ENCODE data around the gene MSRB3.

MSRB3 gene

DNA sequence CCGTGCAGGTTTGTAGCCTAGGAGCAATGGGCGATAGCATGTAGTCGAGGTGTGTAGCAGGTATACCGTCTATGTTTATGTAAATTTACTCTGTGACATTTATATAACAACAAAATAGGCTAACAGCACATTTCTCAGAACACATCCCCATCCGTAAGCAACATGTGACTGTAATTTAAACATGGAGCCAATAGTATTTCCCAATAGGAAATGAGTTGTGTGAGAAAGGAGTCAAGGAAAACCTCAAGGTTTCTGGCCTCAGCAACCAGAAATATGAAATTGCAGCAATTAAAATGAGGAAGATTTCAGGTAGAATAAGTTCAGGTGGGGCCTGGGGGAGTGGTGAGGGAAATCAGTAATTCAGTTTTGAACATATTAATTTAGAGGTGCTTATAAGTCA lies 136.0 kb downstream of the MSRB3 start:
- H3K27ac ChIP-seq (ENCODE audit: low read depth in 2 of 2, low read length in 2 of 2): no peak overlapping the region
- H3K27me3 ChIP-seq (ENCODE audit: control insufficient read depth in 2 of 2, insufficient read depth in 2 of 2, low read length in 2 of 2): no peaks in the 10 kb centered on the region
- no peak overlapping the region for H3K9ac ChIP-seq (ENCODE audit: low read depth in 1 of 2, low read length in 2 of 2)
- H3K4me3 ChIP-seq (ENCODE audit: low read length in 2 of 2): no peak overlapping the region
- H3K9me3 ChIP-seq (ENCODE audit: control insufficient read depth in 2 of 2, low read length in 2 of 2): no peaks in the 10 kb centered on the region
- no peaks in the 10 kb centered on the region for H3K36me3 ChIP-seq (ENCODE audit: control insufficient read depth in 2 of 2, insufficient read depth in 2 of 2, low read length in 2 of 2)
- H3K4me1 ChIP-seq (ENCODE audit: control insufficient read depth in 2 of 2, insufficient read depth in 2 of 2, low read length in 2 of 2): no peaks in the 10 kb centered on the region

DNA sequence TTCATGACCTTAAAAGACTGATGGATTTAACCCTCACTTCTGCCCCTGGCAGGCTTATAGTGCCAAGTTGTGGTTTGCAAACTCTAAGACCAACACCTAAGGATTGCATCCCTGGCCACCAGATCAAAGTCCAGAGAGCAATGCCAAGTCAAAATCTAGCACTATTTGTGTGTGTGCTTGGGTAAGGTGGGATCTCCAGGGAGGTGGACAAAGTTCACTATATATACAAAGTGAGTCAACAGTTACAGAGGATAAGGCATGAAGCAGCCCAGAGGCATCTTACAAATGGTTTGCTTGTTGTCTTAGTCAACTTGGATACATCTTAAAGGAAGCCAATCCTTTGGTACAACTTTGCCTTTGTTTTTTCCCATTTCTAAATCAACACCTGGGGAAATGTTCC lies 137.3 kb downstream of the MSRB3 start:
- Histone ChIP-seq H3K4me1 (ENCODE audit: control insufficient read depth in 2 of 2, insufficient read depth in 2 of 2, low read length in 2 of 2) (no peaks in the 10 kb centered on the region), H3K27ac (ENCODE audit: low read depth in 2 of 2, low read length in 2 of 2) (no peak overlapping the region), H3K9me3 (ENCODE audit: control insufficient read depth in 2 of 2, low read length in 2 of 2) (no peaks in the 10 kb centered on the region), H3K27me3 (ENCODE audit: control insufficient read depth in 2 of 2, insufficient read depth in 2 of 2, low read length in 2 of 2) (no peaks in the 10 kb centered on the region), H3K36me3 (ENCODE audit: control insufficient read depth in 2 of 2, insufficient read depth in 2 of 2, low read length in 2 of 2) (no peaks in the 10 kb centered on the region), H3K9ac (ENCODE audit: low read depth in 1 of 2, low read length in 2 of 2) (no peak overlapping the region), H3K4me3 (ENCODE audit: low read length in 2 of 2) (no peak overlapping the region)

DNA sequence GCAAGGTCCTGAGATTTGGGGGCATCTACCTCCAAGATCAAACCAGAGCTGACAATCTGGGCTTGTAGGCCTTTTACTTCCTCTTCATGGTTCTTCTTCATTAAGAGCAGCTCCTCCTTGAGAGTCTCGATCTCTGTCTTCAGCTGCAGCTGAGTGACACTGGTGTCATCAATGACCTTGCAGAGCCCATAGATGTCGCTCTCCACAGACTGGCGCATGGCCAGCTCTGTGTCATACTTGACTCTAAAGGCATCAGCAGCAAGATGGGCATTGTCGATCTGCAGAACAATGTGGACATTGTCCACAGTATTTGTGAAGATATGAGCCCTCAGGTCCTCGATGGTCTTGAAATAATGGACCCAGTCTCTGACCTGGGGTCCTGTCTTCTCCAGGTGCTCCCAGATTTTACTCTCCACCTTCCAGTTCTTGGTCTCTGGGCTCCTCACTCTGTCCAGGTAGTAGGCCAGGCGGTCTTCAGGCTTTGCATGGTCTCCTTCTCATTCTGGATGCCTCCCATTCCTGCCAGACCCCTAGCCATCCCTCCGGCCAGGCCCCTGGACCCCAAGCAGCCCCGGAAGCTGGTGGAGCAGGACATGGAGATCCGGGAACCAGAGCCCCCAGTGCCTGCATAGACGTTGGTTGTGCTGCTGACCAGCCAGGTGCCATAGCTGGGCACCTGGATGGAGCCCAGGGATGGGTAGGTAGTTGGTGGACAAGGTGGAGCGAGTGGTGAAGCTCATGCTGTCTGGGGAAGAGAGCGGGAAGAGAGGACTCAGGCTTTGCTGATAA lies 141.0 kb downstream of the MSRB3 start:
- no peak overlapping the region for H3K27ac ChIP-seq (ENCODE audit: low read depth in 2 of 2, low read length in 2 of 2)
- no peak overlapping the region for H3K4me3 ChIP-seq (ENCODE audit: low read length in 2 of 2)
- H3K4me1 ChIP-seq (ENCODE audit: control insufficient read depth in 2 of 2, insufficient read depth in 2 of 2, low read length in 2 of 2): no peaks in the 10 kb centered on the region
- H3K9ac ChIP-seq (ENCODE audit: low read depth in 1 of 2, low read length in 2 of 2): no peak overlapping the region
- peaks cover 2 to 5% of the 10 kb centered on the region in 2 donors for H3K9me3 ChIP-seq (ENCODE audit: control insufficient read depth in 2 of 2, low read length in 2 of 2)
- H3K27me3 ChIP-seq (ENCODE audit: control insufficient read depth in 2 of 2, insufficient read depth in 2 of 2, low read length in 2 of 2): no peaks in the 10 kb centered on the region
- H3K36me3 ChIP-seq (ENCODE audit: control insufficient read depth in 2 of 2, insufficient read depth in 2 of 2, low read length in 2 of 2): no peaks in the 10 kb centered on the region

DNA sequence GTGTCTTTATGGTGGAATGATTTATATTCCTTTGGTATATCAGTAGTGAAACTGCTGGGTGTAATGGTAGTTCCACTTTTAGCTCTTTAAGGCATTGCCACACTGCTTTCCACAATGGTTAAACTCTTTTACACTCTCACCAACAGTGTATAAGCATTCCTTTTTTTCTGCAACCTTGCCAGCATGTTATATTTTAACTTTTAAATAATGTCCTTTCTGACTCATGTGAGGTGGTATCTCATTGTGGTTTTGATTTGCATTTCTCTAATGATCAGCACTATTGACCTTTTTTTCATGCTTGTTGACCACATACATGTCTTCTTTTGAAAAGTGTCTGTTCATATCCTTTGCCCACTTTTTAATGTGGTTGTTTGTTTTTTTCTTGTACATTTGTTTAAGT lies 142.5 kb downstream of the MSRB3 start:
- Histone ChIP-seq H3K4me1 (ENCODE audit: control insufficient read depth in 2 of 2, insufficient read depth in 2 of 2, low read length in 2 of 2) (no peaks in the 10 kb centered on the region), H3K27me3 (ENCODE audit: control insufficient read depth in 2 of 2, insufficient read depth in 2 of 2, low read length in 2 of 2) (no peaks in the 10 kb centered on the region), H3K27ac (ENCODE audit: low read depth in 2 of 2, low read length in 2 of 2) (no peak overlapping the region)

DNA sequence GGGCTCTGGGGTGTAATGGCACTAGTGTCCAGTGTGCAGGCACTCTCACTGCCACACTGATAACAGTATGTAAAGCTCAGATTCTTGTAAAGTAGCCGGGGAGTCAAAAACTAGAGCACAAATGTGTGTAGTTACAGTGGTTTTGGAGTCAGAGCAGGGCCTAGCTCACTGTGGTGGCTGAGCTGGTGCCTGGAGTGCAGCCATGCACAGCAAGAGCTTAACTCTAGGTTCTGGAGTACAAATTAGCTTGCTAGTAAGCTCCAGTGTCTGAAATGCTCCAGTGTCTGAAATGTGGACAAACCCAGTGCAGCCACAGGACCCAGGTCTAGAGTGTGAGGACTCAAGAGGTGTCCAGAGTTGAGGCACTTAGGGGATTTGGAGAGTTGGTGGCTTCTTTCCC lies 149.2 kb downstream of the MSRB3 start:
- Histone ChIP-seq H3K9me3 (ENCODE audit: control insufficient read depth in 2 of 2, low read length in 2 of 2) (no peaks in the 10 kb centered on the region), H3K27me3 (ENCODE audit: control insufficient read depth in 2 of 2, insufficient read depth in 2 of 2, low read length in 2 of 2) (no peaks in the 10 kb centered on the region), H3K27ac (ENCODE audit: low read depth in 2 of 2, low read length in 2 of 2) (no peak overlapping the region), H3K9ac (ENCODE audit: low read depth in 1 of 2, low read length in 2 of 2) (no peak overlapping the region), H3K4me3 (ENCODE audit: low read length in 2 of 2) (no peak overlapping the region), H3K4me1 (ENCODE audit: control insufficient read depth in 2 of 2, insufficient read depth in 2 of 2, low read length in 2 of 2) (no peaks in the 10 kb centered on the region), H3K36me3 (ENCODE audit: control insufficient read depth in 2 of 2, insufficient read depth in 2 of 2, low read length in 2 of 2) (no peaks in the 10 kb centered on the region)

More for the DNA sequence above, 142.5 kb downstream of the MSRB3 start:
- H3K9me3 ChIP-seq (ENCODE audit: control insufficient read depth in 2 of 2, low read length in 2 of 2): peaks cover 2 to 5% of the 10 kb centered on the region in 2 donors
- no peak overlapping the region for H3K4me3 ChIP-seq (ENCODE audit: low read length in 2 of 2)
- H3K36me3 ChIP-seq (ENCODE audit: control insufficient read depth in 2 of 2, insufficient read depth in 2 of 2, low read length in 2 of 2): no peaks in the 10 kb centered on the region
- H3K9ac ChIP-seq (ENCODE audit: low read depth in 1 of 2, low read length in 2 of 2): no peak overlapping the region

DNA sequence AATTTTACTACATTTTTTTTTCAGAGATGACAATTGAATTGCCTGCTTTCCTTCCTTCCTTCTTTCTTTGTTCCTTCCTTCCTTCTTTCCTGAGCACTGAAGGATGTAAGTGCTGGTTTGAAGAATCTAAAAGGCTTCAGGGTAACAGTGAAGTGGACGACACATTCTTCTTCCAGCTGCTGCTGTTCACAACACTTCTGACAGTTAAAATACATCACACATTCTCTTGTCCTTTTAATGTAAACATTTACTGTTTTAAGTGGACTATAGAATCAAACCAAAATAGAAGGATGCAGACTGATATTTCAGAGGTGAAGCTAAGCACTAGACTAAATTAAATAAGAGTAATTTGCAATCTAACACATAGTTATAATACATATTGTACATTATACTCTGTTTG lies 151.5 kb downstream of the MSRB3 start:
- H3K36me3 ChIP-seq (ENCODE audit: control insufficient read depth in 2 of 2, insufficient read depth in 2 of 2, low read length in 2 of 2): no peaks in the 10 kb centered on the region
- H3K4me3 ChIP-seq (ENCODE audit: low read length in 2 of 2): no peak overlapping the region
- H3K27me3 ChIP-seq (ENCODE audit: control insufficient read depth in 2 of 2, insufficient read depth in 2 of 2, low read length in 2 of 2): no peaks in the 10 kb centered on the region
- no peaks in the 10 kb centered on the region for H3K9me3 ChIP-seq (ENCODE audit: control insufficient read depth in 2 of 2, low read length in 2 of 2)
- no peak overlapping the region for H3K9ac ChIP-seq (ENCODE audit: low read depth in 1 of 2, low read length in 2 of 2)
- H3K27ac ChIP-seq (ENCODE audit: low read depth in 2 of 2, low read length in 2 of 2): no peak overlapping the region
- H3K4me1 ChIP-seq (ENCODE audit: control insufficient read depth in 2 of 2, insufficient read depth in 2 of 2, low read length in 2 of 2): no peaks in the 10 kb centered on the region

DNA sequence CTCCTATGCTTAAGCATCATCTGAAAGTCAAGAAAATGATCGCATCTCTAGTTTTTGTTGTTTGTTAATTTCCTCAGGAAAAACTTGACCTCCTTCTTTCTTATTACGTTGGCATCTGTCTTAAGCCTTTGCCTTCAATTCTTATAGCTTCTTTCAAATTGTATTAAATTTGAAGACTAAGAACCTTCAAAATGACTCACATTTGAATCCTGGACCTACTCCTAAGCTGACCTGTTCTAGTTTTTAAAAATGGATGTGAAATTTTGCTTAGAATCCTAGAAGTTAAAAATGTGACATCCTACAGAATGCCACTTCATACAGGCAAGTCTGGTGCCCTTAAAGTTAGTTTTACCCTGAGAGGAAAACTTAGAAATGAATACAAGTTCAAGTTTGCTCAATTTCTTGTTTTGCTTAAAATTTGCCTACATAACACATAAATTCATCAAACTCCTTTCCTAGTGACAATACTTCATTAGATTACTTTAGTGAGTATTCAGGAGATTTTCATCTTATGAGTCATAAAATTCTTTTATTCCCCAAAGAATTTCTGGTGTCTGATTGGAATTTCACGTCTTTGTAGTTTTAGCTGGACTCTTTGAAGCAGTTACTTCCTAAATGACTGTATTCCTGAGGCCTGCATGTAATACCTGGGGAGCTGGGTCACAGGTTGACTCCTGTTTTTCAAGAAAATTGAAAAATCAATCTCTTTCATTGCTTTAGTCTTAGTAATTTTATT lies 152.3 kb downstream of the MSRB3 start:
- Histone ChIP-seq H3K27ac (ENCODE audit: low read depth in 2 of 2, low read length in 2 of 2) (no peak overlapping the region), H3K4me1 (ENCODE audit: control insufficient read depth in 2 of 2, insufficient read depth in 2 of 2, low read length in 2 of 2) (no peaks in the 10 kb centered on the region), H3K4me3 (ENCODE audit: low read length in 2 of 2) (no peak overlapping the region), H3K9ac (ENCODE audit: low read depth in 1 of 2, low read length in 2 of 2) (no peak overlapping the region), H3K9me3 (ENCODE audit: control insufficient read depth in 2 of 2, low read length in 2 of 2) (no peaks in the 10 kb centered on the region), H3K36me3 (ENCODE audit: control insufficient read depth in 2 of 2, insufficient read depth in 2 of 2, low read length in 2 of 2) (no peaks in the 10 kb centered on the region), H3K27me3 (ENCODE audit: control insufficient read depth in 2 of 2, insufficient read depth in 2 of 2, low read length in 2 of 2) (no peaks in the 10 kb centered on the region)

DNA sequence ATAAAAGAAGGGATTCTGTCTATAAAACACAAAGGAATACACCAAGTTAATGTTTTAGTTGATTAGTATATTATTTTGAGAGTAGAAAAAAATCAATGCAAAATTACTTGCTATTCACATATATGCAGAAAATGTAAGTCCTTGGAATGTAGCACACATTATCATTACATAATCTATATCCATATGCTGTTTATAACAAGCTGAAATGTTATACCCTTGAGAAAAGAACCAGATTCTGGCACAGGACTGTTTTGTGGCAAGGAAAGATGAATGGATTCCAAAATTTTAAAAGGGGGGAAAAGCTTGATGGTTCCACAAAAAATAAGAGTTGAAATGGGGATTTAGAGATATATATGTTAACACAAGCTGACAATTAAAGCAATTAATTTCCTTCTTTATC lies 153.6 kb downstream of the MSRB3 start:
- Histone ChIP-seq H3K4me1 (ENCODE audit: control insufficient read depth in 2 of 2, insufficient read depth in 2 of 2, low read length in 2 of 2) (no peaks in the 10 kb centered on the region), H3K4me3 (ENCODE audit: low read length in 2 of 2) (no peak overlapping the region), H3K27me3 (ENCODE audit: control insufficient read depth in 2 of 2, insufficient read depth in 2 of 2, low read length in 2 of 2) (no peaks in the 10 kb centered on the region), H3K36me3 (ENCODE audit: control insufficient read depth in 2 of 2, insufficient read depth in 2 of 2, low read length in 2 of 2) (no peaks in the 10 kb centered on the region), H3K27ac (ENCODE audit: low read depth in 2 of 2, low read length in 2 of 2) (no peak overlapping the region), H3K9me3 (ENCODE audit: control insufficient read depth in 2 of 2, low read length in 2 of 2) (no peaks in the 10 kb centered on the region), H3K9ac (ENCODE audit: low read depth in 1 of 2, low read length in 2 of 2) (no peak overlapping the region)

DNA sequence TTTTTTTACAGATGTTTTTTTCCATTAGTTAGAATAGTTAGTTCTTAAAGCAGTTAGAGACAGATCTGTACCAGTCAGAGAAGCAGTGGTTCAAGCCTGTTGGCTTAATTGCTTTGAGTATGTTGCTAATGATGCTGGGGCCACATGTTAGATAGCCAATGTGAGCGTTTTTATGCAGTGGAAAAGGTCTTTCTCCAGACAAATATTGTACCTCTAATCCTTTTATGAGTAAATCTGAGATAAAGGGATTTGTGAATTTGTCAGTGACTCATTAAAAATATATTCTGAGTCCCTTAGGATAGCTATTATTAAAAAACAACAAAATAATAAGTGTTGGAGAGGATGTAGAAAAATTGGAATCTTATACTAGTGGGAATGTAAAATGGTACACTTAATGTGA lies 154.2 kb downstream of the MSRB3 start:
- Histone ChIP-seq H3K27ac (ENCODE audit: low read depth in 2 of 2, low read length in 2 of 2) (no peak overlapping the region), H3K4me1 (ENCODE audit: control insufficient read depth in 2 of 2, insufficient read depth in 2 of 2, low read length in 2 of 2) (no peaks in the 10 kb centered on the region), H3K36me3 (ENCODE audit: control insufficient read depth in 2 of 2, insufficient read depth in 2 of 2, low read length in 2 of 2) (no peaks in the 10 kb centered on the region), H3K9ac (ENCODE audit: low read depth in 1 of 2, low read length in 2 of 2) (no peak overlapping the region), H3K27me3 (ENCODE audit: control insufficient read depth in 2 of 2, insufficient read depth in 2 of 2, low read length in 2 of 2) (no peaks in the 10 kb centered on the region), H3K4me3 (ENCODE audit: low read length in 2 of 2) (no peak overlapping the region), H3K9me3 (ENCODE audit: control insufficient read depth in 2 of 2, low read length in 2 of 2) (no peaks in the 10 kb centered on the region)

DNA sequence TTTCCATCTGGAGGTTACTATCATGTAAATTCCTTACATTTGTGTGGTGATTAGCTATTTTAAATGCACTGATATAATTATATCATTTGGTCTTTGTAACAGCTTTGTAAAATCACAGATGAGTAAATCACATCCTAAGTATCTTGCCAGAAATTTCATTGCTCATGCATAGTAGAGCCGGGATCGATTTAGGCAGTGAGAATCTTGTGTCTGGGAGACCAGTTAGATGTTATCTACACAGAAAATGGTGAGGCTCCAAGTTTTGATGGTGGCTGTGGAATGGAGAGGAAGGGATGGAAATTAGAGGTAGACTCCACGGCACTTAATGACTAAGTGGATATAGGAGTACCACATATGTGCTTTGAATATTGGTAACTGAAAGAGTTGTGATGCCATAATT lies 156.3 kb downstream of the MSRB3 start:
- Histone ChIP-seq H3K36me3 (ENCODE audit: control insufficient read depth in 2 of 2, insufficient read depth in 2 of 2, low read length in 2 of 2) (no peaks in the 10 kb centered on the region), H3K27me3 (ENCODE audit: control insufficient read depth in 2 of 2, insufficient read depth in 2 of 2, low read length in 2 of 2) (no peaks in the 10 kb centered on the region), H3K9me3 (ENCODE audit: control insufficient read depth in 2 of 2, low read length in 2 of 2) (no peaks in the 10 kb centered on the region), H3K4me3 (ENCODE audit: low read length in 2 of 2) (no peak overlapping the region), H3K4me1 (ENCODE audit: control insufficient read depth in 2 of 2, insufficient read depth in 2 of 2, low read length in 2 of 2) (no peaks in the 10 kb centered on the region), H3K27ac (ENCODE audit: low read depth in 2 of 2, low read length in 2 of 2) (no peak overlapping the region), H3K9ac (ENCODE audit: low read depth in 1 of 2, low read length in 2 of 2) (no peak overlapping the region)
